ENCODE data around the gene ACSM6. TPM values are rescaled to one million over a fixed set of nuclear protein-coding genes. Genes with fewer than 3 reads are reported as not detected.

ACSM6 gene
- total RNA-seq, 2 experiments from 2014 or later: not detected

DNA sequence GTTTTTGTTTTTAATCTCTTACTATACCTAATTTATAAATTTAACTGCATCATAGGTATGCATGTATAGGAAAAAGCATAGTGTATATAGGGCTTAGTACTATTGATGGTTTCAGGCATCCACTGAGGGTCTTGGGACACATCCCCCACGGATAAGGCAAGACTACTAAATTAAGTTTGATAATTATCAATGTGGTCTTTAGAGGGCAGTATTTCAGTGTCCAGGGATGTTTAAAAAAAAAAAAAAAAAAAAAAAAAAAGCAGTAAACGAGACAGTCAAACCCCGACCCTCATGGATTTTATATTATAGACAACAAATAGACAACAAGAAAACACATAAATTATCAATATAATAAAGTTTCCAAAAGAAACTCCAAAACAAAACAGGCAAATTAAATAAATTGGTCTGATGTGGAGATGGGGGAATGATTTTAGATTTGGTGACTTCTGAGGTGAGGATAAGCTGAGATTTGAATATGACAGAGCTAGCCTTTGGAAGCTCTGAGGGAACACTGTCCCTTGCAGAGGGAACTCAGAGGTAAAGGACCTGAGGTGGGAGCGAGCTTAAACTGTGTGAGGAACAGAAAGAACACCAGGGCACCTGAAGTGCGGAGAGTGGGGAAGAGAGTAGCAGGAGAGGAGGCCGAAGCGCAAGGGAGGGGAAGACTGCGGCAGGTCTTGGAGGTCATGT is 14.8 kb downstream of the ACSM6 start:
- ChIA-PET POLR2A (interaction anchor here (0.6 to 0.8 kb wide), 4 partner anchors 35 to 152 kb away, joined by 3 to 6 read pairs (median 3); no protein-coding TSS in a partner anchor), CTCF (ENCODE audit: unreplicated experiment) (interaction anchor here (1.0 kb wide), 1 partner anchor 33 kb away, joined by 5 read pairs; no protein-coding TSS in a partner anchor)
- Histone ChIP-seq H3K4me1 (ENCODE audit: insufficient read depth, low read length, poor library complexity, severe bottlenecking) (no peaks in the 10 kb centered on the region), H3K9me3 (ENCODE audit: low read length) (no peaks in the 10 kb centered on the region), H3K79me2 (ENCODE audit: insufficient read depth, low read depth, low read length) (no peaks in the 10 kb centered on the region), H3K9me2 (ENCODE audit: insufficient read depth, low read length) (no peaks in the 10 kb centered on the region), H4K20me1 (ENCODE audit: insufficient read depth, low read length) (no peaks in the 10 kb centered on the region), H3K4me3 (ENCODE audit: low read depth, low read length, poor library complexity, severe bottlenecking) (no peak overlapping the region), H3K27ac (ENCODE audit: low read depth, low read length, poor library complexity, severe bottlenecking) (no peak overlapping the region), H2AFZ (ENCODE audit: low read length) (peak overlapping the region; percentile 75; the same call in 1 of the 2 replicates), H3K4me2 (ENCODE audit: low read length) (no peak overlapping the region), H3K36me3 (ENCODE audit: insufficient read depth, low read length) (no peaks in the 10 kb centered on the region)
- intact Hi-C loops (cut with micrococcal nuclease; ENCODE audit: unreplicated experiment): loop anchor here (1.0 to 2.0 kb wide), 2 partner anchors 34 to 154 kb away; no protein-coding TSS in a partner anchor
- DNase-seq (ENCODE audit: low spot score): peak; percentile 42
- no TSS peak for BruUV-seq (replicated peaks)
- TF ChIP-seq, protein P1, sequence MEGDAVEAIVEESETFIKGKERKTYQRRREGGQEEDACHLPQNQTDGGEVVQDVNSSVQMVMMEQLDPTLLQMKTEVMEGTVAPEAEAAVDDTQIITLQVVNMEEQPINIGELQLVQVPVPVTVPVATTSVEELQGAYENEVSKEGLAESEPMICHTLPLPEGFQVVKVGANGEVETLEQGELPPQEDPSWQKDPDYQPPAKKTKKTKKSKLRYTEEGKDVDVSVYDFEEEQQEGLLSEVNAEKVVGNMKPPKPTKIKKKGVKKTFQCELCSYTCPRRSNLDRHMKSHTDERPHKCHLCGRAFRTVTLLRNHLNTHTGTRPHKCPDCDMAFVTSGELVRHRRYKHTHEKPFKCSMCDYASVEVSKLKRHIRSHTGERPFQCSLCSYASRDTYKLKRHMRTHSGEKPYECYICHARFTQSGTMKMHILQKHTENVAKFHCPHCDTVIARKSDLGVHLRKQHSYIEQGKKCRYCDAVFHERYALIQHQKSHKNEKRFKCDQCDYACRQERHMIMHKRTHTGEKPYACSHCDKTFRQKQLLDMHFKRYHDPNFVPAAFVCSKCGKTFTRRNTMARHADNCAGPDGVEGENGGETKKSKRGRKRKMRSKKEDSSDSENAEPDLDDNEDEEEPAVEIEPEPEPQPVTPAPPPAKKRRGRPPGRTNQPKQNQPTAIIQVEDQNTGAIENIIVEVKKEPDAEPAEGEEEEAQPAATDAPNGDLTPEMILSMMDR (conservative IDR thresholded peaks at IDR 0.05; ENCODE audit: low read length): peak; percentile 72
- no peak for TF ChIP-seq EZH2phosphoT487 (IDR thresholded peaks at IDR 0.05; ENCODE audit: borderline replicate concordance, low read depth, low read length)

DNA sequence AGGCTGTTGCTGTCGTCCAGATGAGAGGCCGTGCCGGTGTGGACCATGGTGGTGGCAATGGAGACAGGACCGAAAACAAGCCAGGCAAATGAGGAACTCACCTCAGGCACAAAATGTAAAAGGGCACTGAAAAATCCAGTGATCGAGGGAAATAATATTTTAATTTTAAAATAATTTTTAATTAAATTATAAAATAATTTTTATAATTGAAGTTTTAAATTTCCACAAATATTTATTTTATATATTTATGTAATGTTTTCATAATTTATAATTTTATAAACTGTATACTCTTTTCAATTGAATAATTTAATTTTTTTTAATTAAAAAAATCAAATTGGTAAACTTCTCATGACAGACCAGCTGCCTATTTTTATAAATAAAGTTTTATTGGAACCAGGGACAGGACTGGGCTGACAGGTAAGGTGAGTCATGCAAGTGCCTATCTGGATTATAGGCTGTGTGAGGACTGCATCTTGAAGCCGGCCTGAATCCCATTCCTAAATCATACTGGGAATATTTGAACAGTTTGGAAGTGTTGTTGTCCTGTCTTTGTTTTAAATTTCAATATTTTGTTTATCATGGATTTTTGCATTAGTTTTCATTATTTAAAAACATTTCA is 15.6 kb downstream of the ACSM6 start:
- intact Hi-C loops (cut with micrococcal nuclease; ENCODE audit: unreplicated experiment): loop anchor here (2.0 kb wide), 1 partner anchor 153 kb away; no protein-coding TSS in a partner anchor
- Histone ChIP-seq H2AFZ (ENCODE audit: low read length) (no peak overlapping the region), H3K9me2 (ENCODE audit: insufficient read depth, low read length) (no peaks in the 10 kb centered on the region), H3K79me2 (ENCODE audit: insufficient read depth, low read depth, low read length) (no peaks in the 10 kb centered on the region), H4K20me1 (ENCODE audit: insufficient read depth, low read length) (no peaks in the 10 kb centered on the region), H3K36me3 (ENCODE audit: insufficient read depth, low read length) (no peaks in the 10 kb centered on the region), H3K4me1 (ENCODE audit: insufficient read depth, low read length, poor library complexity, severe bottlenecking) (no peaks in the 10 kb centered on the region), H3K9me3 (ENCODE audit: low read length) (no peaks in the 10 kb centered on the region), H3K27ac (ENCODE audit: low read depth, low read length, poor library complexity, severe bottlenecking) (no peak overlapping the region), H3K4me2 (ENCODE audit: low read length) (no peak overlapping the region), H3K4me3 (ENCODE audit: low read depth, low read length, poor library complexity, severe bottlenecking) (no peak overlapping the region)
- TF ChIP-seq, protein P1 (conservative IDR thresholded peaks at IDR 0.05; ENCODE audit: low read length): no peak
- no peak for TF ChIP-seq EZH2phosphoT487 (IDR thresholded peaks at IDR 0.05; ENCODE audit: borderline replicate concordance, low read depth, low read length)
- ChIA-PET CTCF (ENCODE audit: unreplicated experiment) (interaction anchor here (1.0 kb wide), 1 partner anchor 33 kb away, joined by 5 read pairs; no protein-coding TSS in a partner anchor), POLR2A (interaction anchor here (0.6 to 1.3 kb wide), 5 partner anchors 34 to 151 kb away, joined by 3 to 6 read pairs (median 3); no protein-coding TSS in a partner anchor)
- no TSS peak for BruUV-seq (replicated peaks)
- no peak for DNase-seq (ENCODE audit: low spot score)

All from OCI-LY7 (cell line).